EL (cell line): ENCODE data around the gene FAM171A2.
"Not testable (repeated sequence)": the region's sequence is repeated elsewhere in the genome, so short reads cannot be mapped to it uniquely, and the experiment has no call there.

Experiments
- DNase-seq: peaks from one replicate; pipeline ENCODE4 v3.0.0-alpha.2; 2016

FAM171A2 gene

DNA sequence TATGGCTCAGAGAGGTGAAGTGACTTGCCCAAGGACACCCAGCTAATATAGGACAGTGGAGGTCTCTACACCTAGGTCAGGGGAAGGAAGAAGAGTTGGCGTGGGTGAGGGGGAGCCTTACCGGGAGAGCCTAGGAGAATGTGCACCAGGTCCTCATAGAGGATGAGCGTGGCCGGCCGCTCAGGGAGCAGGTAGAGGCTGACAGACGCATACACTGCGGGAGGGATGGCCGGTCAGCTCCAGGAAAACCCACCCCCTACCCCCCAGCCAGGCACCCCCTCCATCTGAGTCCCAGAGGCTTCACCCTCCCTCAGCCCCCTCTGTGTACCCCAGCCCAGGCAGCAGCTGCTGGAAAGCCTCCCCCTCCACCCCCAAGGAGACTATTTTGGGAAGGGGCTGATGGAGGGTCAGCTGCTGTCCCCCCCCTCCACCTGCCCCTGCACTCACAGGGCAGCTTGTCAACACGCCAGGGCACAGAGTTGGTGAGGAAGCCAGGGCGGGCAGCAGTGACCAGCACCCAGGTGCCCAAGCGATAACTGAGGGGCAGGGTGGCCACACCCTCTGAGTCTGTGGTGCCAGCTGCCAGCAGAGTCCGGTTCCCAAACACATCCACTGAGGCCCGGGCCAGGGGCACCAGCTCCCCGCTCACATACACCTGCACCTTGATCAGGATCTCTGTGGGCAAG lies 4.1 kb downstream of the FAM171A2 start:
- DNase-seq, result no peak

DNA sequence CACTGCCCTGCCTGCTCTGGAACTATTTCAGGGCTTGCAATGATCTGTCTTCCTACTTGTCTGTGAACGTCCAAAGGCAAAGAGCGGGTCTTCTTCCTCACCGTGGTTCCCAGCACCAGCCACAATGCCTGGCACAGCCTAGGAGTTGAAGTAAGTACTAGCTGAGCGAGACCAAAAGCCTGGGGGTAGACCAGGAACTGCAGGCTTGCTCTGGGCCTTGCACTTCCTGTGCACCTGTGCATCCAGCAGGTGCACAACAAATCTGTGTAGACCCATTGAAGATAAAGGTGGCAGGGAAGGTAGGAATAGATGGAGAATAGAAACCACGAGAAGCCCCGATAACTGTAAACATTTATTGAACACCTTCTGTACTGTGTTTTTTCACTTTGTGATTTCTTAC lies 4.6 kb downstream of the FAM171A2 start:
- no peak for DNase-seq

DNA sequence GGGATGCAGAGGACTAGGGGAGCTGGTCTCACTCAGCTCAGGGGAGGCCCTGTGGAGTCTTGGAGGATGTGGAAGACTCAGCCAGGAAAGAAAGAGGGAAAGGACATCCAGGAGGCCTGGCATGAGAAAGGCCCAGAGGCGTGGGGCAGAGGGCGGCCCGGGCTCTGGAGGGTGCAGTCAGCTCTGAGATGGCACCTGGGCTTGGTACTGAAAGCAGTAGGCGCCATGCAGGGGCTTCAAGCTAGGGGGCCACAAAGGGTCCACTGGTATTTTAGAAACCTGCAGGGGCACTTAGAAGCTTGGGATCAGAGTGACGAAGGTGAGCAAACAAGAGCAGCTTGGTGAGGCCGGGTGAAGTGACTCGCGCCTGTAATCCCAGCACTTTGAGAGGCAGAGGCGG lies 5.6 kb downstream of the FAM171A2 start:
- DNase-seq, result no peak

DNA sequence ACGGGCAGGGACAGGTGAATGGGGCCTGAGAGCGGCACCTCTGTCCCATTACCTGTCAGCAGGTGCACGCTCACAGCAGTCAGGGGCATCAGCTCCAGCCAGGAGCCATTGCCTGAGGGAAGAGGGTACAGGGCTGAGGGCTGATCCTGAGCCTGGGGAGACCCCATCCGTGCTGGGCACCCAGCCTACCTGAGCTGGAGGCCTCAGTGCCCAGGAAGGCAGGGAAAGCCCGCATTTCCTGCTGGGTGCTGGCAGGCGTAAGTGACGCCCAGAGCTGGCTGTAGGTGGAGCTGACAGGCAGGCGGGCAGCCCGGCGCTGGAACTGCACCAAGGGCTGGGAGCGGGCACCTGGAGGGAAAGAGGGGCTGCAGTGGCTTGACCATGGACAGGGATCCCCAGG lies 7.4 kb downstream of the FAM171A2 start:
- no peak for DNase-seq

DNA sequence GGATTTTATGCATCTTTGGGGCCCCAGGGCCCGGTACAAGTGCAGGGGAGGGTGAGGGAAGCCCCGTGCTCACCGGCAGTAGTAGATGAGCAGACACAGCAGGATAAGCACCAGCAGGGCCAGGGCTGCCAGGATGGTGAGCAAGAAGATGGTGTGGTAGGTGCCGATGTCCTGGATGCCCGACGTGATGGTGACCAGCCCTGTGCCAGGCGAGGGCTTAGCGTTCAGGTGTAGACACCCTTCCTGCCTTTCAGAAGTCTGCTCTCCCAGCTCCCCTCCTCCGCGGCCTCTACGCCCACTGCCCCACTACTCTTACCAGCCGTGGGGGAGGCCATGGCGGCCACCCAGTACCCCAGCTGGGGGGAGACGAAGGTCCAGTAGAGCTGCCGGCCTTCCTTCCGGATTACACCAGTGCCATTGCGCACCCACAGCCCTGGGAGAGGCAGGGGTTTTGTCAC lies 8.0 kb downstream of the FAM171A2 start:
- no peak for DNase-seq

DNA sequence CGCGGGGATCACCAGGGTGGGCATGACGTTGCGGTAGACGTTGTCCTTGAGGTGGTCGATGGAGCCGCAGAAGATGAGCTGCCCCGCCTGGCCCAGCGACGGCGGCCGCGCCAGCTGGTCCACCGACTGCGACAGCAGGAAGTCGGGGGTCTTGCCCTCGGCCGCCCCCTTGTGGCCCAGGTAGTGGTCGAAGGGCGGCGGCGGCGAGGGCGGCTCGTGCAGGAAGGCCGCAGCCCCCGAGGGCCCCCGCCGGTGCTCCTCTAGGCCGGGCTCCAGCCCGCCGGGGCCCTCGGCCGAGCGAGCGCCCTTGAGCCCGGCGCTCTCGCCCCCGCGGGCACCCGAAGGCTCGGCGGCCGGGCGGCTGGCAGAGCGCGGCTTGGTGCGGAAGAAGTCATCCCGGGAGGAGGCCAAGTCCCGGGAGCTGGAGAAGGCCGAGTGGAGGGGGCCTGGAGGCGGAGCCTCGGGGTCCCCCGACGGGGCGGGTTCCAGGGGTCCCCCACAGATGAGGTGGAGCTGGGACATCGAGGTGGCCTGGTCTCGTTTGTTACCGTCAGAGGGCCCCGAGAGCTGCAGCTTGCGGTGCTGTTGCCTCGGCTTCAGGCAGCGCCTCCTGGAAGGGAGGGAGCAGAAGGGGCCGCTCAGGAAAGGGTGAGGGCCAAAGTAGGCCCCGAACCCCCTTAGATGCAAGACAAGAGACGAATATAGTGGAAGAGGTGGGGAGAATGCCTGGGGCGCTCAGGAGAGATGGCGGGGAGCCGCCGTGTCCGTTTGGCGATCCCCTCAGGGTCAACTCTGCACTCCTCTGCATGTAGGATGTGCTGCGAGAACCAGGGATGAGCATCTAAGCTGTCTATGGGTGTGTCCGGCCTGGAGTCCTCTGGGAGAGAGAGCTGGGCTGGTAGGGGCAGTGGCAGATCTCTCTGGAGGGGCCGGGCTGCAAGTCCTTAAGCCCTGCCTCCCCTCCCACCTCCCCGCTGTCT lies 8.8 kb downstream of the FAM171A2 start:
- DNase-seq, result no peak

DNA sequence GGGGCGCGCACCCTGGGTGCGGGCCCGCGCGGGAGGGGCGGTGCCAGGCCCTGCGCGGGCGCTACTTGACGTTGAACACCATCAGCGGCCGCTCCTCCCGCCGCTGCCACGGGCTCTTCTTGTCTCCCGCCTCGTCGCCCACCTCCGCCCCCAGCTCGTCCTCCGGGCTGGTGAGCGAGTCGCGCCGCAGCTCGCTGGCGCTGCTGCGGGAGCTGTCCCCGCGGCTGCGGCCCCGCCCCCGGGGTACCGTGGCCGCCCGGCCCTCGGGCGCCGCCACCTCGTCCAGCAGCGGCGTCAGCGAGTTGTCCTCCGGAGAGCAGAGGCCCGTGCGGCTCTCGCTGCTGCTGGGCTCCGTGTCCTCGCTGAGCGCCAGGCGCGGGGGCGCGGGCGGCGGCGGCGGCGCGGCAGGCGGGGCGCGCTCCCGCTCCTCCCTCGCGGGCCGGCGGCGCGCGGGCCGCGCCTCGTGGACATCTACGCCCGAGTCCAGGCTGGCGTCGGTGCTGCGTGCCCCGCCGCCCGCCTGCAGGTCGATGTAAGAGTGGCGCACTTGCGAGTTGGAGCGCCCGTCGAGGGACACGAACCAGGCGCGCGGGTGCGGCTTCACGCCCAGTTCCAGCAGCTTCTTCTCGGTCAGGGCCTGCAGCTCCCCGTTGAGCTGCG lies 9.9 kb downstream of the FAM171A2 start:
- DNase-seq, result peak; percentile 31

DNA sequence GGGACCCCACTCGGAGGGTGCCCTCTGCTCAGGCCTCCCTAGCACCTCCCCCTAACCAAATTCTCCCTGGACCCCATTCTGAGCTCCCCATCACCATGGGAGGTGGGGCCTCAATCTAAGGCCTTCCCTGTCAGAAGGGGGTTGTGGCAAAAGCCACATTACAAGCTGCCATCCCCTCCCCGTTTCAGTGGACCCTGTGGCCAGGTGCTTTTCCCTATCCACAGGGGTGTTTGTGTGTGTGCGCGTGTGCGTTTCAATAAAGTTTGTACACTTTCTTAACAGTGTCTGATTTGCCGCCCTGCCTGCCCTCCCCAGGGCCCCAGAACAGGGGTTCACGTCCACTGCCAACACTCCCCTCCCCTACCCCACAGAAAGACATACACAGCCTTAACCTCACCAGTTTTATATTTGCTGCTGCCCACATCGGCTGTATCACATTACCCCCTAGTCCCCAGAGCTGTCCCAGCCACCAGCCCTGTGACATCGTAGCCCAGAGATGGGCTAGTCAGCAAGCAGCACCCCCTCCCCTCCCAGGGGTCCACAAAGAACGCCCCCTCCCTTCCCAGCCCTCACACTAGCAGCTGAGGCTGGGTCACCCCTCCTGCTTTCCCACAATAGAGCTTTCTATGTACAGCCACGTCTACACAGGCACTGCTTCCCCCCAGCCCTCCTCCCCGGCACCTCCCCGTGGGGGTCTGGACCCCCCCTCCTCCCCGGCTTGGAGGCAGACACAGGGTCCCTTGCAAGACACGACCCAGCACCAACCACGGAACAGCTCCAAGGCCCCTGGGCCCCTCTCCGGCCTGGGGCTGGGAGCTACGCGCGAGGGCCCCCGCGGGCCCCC lies 10.6 kb downstream of the FAM171A2 start:
- no peak for DNase-seq

DNA sequence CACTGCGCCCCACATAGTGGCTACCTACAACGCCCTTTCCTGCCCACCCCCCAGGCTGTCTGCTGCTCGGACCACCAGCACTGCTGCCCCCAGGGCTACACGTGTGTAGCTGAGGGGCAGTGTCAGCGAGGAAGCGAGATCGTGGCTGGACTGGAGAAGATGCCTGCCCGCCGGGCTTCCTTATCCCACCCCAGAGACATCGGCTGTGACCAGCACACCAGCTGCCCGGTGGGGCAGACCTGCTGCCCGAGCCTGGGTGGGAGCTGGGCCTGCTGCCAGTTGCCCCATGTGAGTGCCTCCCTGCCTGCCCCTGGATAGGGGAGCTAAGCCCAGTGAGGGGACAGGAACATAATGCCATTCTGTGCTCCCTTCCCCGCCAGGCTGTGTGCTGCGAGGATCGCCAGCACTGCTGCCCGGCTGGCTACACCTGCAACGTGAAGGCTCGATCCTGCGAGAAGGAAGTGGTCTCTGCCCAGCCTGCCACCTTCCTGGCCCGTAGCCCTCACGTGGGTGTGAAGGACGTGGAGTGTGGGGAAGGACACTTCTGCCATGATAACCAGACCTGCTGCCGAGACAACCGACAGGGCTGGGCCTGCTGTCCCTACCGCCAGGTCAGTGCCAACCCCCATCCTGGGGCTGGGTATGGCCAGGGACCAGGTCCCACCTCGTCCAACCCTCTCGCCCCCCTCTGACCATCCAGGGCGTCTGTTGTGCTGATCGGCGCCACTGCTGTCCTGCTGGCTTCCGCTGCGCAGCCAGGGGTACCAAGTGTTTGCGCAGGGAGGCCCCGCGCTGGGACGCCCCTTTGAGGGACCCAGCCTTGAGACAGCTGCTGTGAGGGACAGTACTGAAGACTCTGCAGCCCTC lies 11.5 kb downstream of the FAM171A2 start:
- DNase-seq, result no peak

DNA sequence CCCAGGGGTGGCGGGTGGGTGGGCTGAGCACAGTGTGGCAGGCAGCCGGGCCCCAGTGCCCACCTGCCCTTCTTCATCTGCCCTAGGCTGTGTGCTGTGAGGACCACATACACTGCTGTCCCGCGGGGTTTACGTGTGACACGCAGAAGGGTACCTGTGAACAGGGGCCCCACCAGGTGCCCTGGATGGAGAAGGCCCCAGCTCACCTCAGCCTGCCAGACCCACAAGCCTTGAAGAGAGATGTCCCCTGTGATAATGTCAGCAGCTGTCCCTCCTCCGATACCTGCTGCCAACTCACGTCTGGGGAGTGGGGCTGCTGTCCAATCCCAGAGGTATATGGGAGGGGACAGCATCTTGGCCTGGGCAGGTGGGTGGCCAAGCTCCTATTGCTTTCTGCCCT lies 12.2 kb downstream of the FAM171A2 start:
- no peak for DNase-seq

DNA sequence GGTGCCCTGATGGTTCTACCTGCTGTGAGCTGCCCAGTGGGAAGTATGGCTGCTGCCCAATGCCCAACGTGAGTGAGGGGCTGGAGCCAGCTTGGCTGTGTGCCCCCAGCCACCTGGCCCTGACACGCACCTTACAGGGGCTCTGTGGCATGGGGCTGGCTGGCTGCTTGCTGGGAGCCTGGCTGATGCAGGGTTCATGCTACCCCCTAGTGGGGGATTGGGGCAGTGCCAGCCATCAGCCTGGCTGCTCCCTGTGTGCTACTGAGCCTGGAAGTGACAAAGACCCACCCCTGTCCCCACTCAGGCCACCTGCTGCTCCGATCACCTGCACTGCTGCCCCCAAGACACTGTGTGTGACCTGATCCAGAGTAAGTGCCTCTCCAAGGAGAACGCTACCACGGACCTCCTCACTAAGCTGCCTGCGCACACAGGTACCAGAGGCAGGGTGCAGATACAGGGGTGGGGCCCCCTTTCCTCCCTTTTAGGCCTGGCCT lies 12.9 kb downstream of the FAM171A2 start:
- DNase-seq, result peak; percentile 59

DNA sequence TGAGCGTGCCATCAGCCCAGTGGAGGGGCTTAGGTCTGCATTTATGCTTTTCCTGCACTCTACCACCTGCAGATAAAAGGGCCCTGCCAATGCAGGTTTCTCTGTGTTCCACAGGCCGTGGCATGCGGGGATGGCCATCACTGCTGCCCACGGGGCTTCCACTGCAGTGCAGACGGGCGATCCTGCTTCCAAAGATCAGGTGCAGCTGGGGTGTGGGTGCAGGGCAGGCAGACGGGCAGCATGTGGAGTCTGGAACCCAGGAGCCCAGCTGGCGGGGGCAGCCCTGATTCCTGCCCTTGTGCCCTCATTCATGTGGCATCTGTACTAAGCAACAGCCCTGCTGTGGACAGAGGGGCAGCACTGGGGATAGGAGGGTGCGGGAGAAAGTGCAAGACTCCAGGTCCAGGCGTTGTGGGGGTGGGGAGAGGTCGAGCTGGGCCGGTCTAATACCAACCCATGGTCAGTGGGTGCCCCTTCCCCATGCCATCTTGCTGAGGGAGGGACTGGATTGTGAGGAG lies 14.0 kb downstream of the FAM171A2 start:
- DNase-seq, result no peak

DNA sequence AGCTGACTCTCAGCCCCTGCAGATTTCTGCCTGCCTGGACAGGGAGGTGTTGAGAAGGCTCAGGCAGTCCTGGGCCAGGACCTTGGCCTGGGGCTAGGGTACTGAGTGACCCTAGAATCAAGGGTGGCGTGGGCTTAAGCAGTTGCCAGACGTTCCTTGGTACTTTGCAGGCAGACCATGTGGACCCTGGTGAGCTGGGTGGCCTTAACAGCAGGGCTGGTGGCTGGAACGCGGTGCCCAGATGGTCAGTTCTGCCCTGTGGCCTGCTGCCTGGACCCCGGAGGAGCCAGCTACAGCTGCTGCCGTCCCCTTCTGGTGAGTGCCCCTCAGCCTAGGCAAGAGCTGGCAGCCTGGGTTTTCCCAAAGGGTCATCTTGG lies 14.7 kb downstream of the FAM171A2 start:
- no peak for DNase-seq

DNA sequence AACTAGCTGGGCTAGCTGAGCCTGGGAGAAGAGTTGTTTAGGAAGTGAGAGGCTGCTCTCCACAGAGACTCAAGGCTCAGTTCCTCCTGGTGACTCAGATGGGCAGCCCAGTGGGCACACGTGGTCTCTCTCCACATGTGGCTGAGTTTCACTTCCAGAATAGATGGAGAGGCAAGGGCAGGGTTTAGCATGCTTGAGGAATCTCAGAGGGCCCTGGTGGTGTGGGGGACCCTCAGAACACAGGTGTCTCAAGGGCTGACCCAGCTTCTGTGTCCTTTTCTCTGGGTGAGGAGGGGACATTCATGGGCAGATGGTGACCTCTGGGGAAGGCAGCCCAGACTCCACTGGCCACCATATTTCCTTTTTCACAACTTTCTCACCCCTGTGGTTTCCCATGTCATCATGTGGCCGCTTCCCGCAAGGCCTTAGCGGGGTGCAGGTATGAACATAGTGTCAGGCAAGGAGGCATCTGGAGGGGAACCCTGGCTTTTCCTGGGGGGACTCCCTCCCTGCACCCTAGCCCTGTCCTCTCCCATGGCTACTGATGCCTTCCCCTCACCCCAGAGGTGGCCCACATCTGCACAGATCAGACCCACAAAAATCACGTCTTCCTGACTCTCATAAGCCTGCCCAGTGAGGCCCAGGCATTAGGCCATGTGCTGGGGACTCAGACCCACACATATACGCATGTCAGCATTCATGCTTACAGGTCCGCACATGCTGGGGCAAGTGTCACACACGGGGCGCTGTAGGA lies 15.2 kb downstream of the FAM171A2 start:
- peak; percentile 66 for DNase-seq

DNA sequence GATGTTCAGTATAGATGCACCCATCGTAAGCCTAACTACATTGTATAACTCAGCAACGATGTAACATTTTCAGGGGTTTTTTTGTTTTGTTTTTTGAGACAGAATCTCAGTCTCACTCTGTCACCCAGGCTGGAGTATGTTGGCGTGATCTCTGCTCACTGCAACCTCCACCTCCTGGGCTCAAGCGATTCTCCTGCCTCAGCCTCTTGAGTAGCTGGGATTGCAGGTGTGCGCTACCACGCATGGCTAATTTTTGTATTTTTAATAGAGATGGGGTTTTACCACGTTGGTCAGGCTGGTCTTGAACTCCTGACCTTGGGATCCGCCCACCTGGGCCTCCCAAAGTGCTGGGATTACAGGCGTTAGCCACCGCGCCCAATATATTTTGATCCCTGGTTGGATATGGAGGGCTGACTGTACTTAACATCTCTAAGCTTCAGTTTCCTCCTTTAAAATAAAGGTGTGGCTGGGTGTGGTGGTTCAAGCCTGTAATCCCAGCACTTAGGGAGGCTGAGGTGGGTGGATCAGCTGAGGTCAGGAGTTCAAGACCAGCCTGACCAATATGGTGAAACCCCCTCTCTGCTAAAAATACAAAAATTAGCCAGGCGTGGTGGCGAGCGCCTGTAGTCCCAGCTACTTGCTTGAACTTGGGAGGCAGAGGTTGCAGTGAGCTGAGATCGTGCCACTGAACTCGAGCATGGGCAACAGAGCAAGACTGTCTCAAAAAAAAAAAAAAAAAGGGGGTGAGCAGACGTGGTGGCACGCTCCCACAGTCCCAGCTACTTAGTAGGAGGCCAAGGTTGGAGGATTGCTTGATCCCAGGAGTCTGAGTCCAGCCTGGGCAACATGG lies 16.2 kb downstream of the FAM171A2 start:
- DNase-seq, result not testable (repeated sequence)

DNA sequence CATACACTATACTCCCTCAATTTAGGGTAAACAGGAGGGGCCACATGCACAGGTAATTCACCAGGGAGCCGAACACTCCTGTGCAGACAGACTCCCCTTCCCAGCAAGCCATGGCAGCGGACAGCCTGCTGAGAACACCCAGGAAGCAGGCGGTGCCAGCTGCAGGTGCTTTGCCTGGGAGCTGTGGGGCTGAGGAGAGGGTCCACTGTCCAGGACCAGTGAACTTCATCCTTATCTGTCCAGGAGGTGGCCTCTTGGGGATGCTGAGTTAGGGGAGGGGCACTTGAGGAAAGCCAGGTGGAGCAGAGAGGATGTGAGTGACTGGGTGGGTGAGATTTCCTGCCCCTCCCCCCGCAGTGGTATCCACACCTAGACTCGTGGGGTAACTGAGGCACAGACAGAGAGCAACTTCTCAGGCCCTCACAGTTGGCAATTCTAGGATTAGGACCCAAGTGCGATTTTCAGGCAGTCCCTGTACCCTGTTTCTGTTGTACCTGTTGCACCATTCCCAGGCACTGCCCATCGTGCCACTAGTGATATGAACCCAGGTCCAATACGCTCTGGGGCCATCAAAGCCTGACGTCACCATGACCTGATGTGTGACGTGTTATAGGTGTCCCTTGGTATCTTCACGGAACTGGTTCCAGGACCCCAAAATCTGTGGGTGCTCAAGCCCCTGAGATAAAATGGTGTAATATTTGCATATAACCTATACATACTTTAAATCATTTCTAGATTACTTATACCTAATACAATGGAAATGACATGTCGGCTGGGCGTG lies 17.4 kb downstream of the FAM171A2 start:
- no peak for DNase-seq

DNA sequence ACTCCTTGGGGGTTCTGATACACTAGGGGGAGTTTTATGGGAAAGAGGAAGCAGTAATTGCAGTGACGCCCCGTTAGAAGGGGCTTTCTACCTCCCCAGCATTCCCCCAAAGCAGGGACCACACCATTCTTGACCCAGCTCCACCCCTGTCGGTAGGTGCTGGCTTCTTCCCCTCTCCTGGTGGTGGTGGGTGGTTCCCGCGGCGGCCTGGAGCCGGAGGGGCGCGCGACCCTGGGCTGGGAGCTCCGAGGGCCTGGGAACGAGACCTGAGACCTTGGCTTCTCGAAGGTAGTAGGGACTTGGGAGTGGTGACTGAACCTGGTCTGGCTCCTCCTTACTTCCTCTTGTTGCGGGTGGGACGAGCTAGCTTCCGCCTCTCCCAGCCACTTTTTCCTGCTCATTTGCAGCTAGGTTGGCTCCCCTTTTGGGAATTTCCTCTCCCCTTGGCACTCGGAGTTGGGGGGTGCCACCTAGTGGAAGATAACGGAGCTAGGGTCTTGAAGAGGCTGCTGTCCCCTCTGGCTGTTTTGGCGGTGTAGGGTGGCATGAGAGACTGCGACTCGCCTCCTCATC lies 18.1 kb downstream of the FAM171A2 start:
- DNase-seq, result peak; percentile 78

DNA sequence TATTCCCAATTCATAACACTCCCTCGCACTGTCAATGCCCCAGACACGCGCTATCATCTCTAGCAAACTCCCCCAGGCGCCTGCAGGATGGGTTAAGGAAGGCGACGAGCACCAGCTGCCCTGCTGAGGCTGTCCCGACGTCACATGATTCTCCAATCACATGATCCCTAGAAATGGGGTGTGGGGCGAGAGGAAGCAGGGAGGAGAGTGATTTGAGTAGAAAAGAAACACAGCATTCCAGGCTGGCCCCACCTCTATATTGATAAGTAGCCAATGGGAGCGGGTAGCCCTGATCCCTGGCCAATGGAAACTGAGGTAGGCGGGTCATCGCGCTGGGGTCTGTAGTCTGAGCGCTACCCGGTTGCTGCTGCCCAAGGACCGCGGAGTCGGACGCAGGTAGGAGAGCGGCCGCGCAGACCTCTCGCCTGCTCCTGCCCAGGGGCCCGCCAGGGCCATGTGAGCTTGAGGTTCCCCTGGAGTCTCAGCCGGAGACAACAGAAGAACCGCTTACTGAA lies 18.7 kb downstream of the FAM171A2 start, which contains the start of gene GRN:
GRN (plus strand) TSS at position 364 of the 515 bp plus-strand sequence. CDS start 3,863 bp downstream, outside the sequence.
- DNase-seq, result peak; percentile 100
